Progenitor cell of endocrine pancreas (in vitro differentiated cells): ENCODE results near the gene COPS8. TPM values are rescaled to one million over a fixed set of nuclear protein-coding genes. Genes with fewer than 3 reads are reported as not detected.

ENCODE experiments used
- DNase-seq: peaks from one replicate; pipeline ENCODE4 v3.0.0; 2021; ENCODE audit warnings: low spot score; ENCODE audit not compliant: unreplicated experiment
- H3K27ac Mint-ChIP-seq: 2 replicates; pipeline ENCODE4 v1.8.0; 2021; ENCODE audit warnings: mild to moderate bottlenecking, moderate library complexity, mixed read lengths
- H3K27me3 Mint-ChIP-seq: 2 replicates; pipeline ENCODE4 v1.8.0; 2021; ENCODE audit warnings: mixed read lengths
- H3K36me3 Mint-ChIP-seq: 2 replicates; pipeline ENCODE4 v1.8.0; 2022; ENCODE audit warnings: mixed read lengths; ENCODE audit not compliant: insufficient read depth
- H3K4me1 Mint-ChIP-seq: 2 replicates; pipeline ENCODE4 v1.8.0; 2021; ENCODE audit warnings: low read depth, mixed read lengths
- H3K4me3 Mint-ChIP-seq: 2 replicates; pipeline ENCODE4 v1.8.0; 2021; ENCODE audit warnings: low read depth, mild to moderate bottlenecking, moderate library complexity, mixed read lengths
- H3K9me3 Mint-ChIP-seq: 2 replicates; pipeline ENCODE4 v1.8.0; 2021; ENCODE audit warnings: low read depth, mixed read lengths
- total RNA-seq: library from RNA; stranded (reverse); gene quantifications from 2 replicates; pipeline ENCODE4 v1.2.1, GENCODE V29; 2021
- TF ChIP-seq, protein P1 (sequence below): fragments of 200-600 bp; sonication (generic); IDR thresholded peaks from one replicate; pipeline ENCODE4 v1.5.0; 2021; ENCODE audit warnings: antibody characterized with exemption, mild to moderate bottlenecking; ENCODE audit not compliant: unreplicated experiment

The COPS8 gene
- total RNA-seq, 1 donor from 2014 or later, result 46.4 TPM

DNA sequence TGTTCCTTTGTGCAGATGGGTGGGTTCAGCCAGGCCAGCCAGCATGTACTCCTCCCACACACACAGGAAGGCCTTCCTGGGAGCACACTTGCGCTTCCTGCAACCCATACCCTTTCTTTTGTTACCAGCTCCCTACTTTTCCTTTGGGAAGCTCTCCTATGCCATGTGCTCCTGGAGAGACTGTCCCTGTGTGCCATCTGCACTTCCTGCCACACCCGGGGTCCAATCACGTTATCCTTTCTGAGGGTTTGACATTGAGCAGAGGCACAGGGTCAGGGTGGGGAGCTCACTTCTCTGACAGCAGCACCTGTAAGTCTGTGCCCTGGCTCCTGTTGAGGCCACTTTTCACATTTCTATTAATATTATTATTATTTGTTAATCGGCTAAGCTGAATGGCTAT is 62.9 kb downstream of the COPS8 start:
- Mint-ChIP-seq H3K4me3 (no peak overlapping the region), H3K27ac (no peak overlapping the region), H3K36me3 (peaks cover 1% of the 10 kb centered on the region), H3K27me3 (peaks cover 11% of the 10 kb centered on the region), H3K4me1 (peaks cover 6% of the 10 kb centered on the region), H3K9me3 (peaks cover 19% of the 10 kb centered on the region)
- TF ChIP-seq, protein P1, sequence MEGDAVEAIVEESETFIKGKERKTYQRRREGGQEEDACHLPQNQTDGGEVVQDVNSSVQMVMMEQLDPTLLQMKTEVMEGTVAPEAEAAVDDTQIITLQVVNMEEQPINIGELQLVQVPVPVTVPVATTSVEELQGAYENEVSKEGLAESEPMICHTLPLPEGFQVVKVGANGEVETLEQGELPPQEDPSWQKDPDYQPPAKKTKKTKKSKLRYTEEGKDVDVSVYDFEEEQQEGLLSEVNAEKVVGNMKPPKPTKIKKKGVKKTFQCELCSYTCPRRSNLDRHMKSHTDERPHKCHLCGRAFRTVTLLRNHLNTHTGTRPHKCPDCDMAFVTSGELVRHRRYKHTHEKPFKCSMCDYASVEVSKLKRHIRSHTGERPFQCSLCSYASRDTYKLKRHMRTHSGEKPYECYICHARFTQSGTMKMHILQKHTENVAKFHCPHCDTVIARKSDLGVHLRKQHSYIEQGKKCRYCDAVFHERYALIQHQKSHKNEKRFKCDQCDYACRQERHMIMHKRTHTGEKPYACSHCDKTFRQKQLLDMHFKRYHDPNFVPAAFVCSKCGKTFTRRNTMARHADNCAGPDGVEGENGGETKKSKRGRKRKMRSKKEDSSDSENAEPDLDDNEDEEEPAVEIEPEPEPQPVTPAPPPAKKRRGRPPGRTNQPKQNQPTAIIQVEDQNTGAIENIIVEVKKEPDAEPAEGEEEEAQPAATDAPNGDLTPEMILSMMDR, result no peak
- no peak for DNase-seq

DNA sequence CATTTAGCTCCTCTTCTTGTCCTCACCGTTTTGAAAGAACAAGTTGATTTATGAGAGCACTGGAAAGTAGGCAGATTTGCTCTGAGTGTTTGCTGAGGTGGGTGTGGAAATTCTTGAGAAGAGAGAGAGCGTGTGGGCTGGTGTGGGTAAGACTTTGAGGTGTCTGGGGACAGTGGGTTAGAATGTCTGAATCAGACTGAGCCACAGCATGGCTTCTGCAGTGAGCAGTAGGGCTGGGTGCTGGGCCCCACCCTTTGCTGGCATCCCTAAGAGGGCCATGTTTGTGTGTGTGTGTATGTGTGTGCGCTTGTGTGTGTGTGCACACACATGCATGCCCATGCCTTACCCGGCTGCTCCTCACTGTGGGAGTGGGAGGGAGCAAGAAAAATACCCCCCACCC is 63.7 kb downstream of the COPS8 start:
- peaks cover 9% of the 10 kb centered on the region for H3K27me3 Mint-ChIP-seq
- H3K27ac Mint-ChIP-seq, result no peak overlapping the region
- H3K9me3 Mint-ChIP-seq, result peaks cover 19% of the 10 kb centered on the region
- H3K4me1 Mint-ChIP-seq, result peaks cover 6% of the 10 kb centered on the region
- H3K36me3 Mint-ChIP-seq, result peaks cover 1% of the 10 kb centered on the region
- no peak for DNase-seq
- TF ChIP-seq, protein P1, result no peak
- no peak overlapping the region for H3K4me3 Mint-ChIP-seq
